ENCODE results near the gene NSF.

GRCh38 chr17:46796524-46796923 is 206.1 kb downstream of the NSF start:
- TF ChIP-seq EZH2phosphoT487 (IDR thresholded peaks at IDR 0.05; ENCODE audit: borderline replicate concordance, low read length) (no peak), CTCF (IDR thresholded peaks at IDR 0.05; ENCODE audit: low read depth, low read length, poor library complexity, severe bottlenecking) (no peak)
